Cardiac muscle cell (in vitro differentiated cells and primary cell): Measurements from ENCODE around the gene PC. TPM values are rescaled to one million over a fixed set of nuclear protein-coding genes. Genes with fewer than 3 reads are reported as not detected.
A peak's percentile ranks its signal among the peaks of the same experiment; 100 is the strongest.

Source experiments
- DNase-seq, 2 donors: peaks; one replicate each; pipeline versions ENCODE4 v3.0.0 to v3.0.0-alpha.2; 2010 to 2017; ENCODE audit warnings: low read depth in 1 of 2, low spot score in 1 of 2
- H3K27ac ChIP-seq: fragments of 200-600 bp; sonication (generic); 2 replicates; pipeline ENCODE4 v1.5.1; 2016
- H3K27me3 ChIP-seq: fragments of 200-600 bp; sonication (generic); 2 replicates; pipeline ENCODE4 v1.6.0; 2016; ENCODE audit warnings: control low read depth
- H3K36me3 ChIP-seq: fragments of 200-600 bp; sonication (generic); 2 replicates; pipeline ENCODE4 v1.5.1; 2016; ENCODE audit warnings: control low read depth
- H3K4me1 ChIP-seq: fragments of 200-600 bp; sonication (generic); 2 replicates; pipeline ENCODE4 v1.8.1; 2017; ENCODE audit warnings: low read depth, mild to moderate bottlenecking, mixed run types
- H3K4me3 ChIP-seq: fragments of 200-600 bp; sonication (generic); 2 replicates; pipeline ENCODE4 v1.5.1; 2016; ENCODE audit warnings: mild to moderate bottlenecking
- H3K9me3 ChIP-seq: fragments of 200-600 bp; sonication (generic); 2 replicates; pipeline ENCODE4 v1.5.1; 2017; ENCODE audit warnings: low read depth, mild to moderate bottlenecking, control low read depth
- polyA plus RNA-seq: library from polyadenylated mRNA; unstranded; fragments of >200 nt; fragmentation: Nextera tagmentation; extraction: Ambion mirVana; gene quantifications from 2 replicates; pipeline ENCODE4 v1.2.1, GENCODE V29; 2016
- total RNA-seq: library from RNA; depleted of rRNA; stranded (reverse); fragments of >200 nt; gene quantifications from 2 replicates; pipeline ENCODE4 v1.2.3, GENCODE V29; 2016
- TF ChIP-seq, protein P1 (sequence below): IDR thresholded peaks from 2 replicates; pipeline ENCODE4 v1.5.1; 2012; ENCODE audit warnings: low read depth, mild to moderate bottlenecking, low read length

PC gene
- total and polyA plus RNA-seq, 2 experiments from 2014 or later = 20.5 to 30.7 TPM

DNA sequence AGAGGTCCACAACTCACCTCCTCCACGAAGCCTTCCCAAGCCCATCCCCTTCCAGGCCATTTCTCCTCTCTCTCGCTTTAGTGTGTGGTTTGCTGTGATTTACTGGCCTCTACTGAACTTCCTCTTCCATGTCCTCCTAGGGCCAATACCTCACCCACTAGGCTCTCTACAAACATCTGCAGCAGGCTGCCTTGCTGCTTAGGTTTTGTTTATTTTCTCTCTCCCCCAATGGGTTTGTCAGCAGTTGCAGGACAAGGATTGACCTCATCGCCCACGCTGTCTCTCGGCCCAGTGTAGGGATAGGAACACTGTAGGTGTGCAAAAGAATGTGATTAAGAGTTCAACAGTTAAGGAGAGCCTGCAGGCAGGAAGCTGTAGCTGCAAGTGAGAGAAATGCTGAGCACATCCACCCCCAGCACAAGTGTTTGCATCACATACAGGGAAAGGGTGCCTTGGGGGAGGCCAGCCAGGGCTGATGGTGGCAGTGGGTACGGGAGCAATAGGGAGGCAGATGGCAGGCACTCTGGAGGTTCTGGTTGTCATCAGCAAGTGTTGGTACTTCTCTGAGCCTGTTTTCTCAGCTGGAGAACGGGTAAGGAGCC is 1.4 kb downstream of the PC start:
- peak; percentile 28 to 66 for DNase-seq
- Histone ChIP-seq H3K9me3 (no peaks in the 10 kb centered on the region), H3K4me3 (no peak overlapping the region), H3K36me3 (no peaks in the 10 kb centered on the region), H3K27me3 (no peaks in the 10 kb centered on the region), H3K4me1 (peaks cover 7% of the 10 kb centered on the region), H3K27ac (no peak overlapping the region)
- TF ChIP-seq, protein P1, sequence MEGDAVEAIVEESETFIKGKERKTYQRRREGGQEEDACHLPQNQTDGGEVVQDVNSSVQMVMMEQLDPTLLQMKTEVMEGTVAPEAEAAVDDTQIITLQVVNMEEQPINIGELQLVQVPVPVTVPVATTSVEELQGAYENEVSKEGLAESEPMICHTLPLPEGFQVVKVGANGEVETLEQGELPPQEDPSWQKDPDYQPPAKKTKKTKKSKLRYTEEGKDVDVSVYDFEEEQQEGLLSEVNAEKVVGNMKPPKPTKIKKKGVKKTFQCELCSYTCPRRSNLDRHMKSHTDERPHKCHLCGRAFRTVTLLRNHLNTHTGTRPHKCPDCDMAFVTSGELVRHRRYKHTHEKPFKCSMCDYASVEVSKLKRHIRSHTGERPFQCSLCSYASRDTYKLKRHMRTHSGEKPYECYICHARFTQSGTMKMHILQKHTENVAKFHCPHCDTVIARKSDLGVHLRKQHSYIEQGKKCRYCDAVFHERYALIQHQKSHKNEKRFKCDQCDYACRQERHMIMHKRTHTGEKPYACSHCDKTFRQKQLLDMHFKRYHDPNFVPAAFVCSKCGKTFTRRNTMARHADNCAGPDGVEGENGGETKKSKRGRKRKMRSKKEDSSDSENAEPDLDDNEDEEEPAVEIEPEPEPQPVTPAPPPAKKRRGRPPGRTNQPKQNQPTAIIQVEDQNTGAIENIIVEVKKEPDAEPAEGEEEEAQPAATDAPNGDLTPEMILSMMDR = peak; percentile 29

DNA sequence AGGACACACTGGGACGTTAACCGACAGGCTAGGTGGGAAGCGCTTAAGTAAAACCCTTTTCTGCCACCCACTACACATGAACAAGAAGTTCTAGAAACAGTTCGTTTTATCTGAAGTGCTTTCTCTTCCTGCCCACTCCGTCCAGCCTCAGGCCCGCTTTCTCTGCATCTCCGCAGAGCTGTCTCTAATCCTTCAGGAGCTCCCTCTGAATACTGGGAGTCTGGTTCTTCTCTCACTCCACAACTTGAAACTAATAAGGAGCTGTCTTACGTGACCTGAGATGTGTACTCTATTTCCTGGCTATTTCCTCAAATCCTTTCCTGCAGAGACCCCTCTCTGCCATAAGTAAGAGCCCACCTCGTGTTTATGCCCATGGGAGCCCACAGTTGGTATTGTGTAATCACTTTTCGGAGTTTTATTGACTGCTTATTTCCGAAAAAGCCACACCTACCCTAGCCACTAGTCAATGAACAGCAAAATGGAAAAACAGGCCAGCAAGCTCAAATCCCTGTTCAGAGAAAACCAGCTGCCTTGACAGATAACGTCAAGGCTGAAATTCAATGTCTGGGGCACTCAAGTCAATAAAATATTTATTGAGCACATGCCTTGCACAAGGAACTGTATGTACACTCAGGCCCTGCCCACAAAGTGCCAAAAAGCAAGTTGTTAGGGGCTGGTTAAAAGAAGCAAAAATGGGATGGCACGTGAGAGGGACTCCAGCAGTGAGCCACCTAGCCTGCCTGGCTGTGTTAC is 4.9 kb downstream of the PC start:
- Histone ChIP-seq H3K4me1 (no peaks in the 10 kb centered on the region), H3K27ac (peak overlapping the region; percentile 30), H3K9me3 (no peaks in the 10 kb centered on the region), H3K36me3 (no peaks in the 10 kb centered on the region), H3K4me3 (no peak overlapping the region), H3K27me3 (no peaks in the 10 kb centered on the region)
- no peak for DNase-seq
- TF ChIP-seq, protein P1 = no peak

DNA sequence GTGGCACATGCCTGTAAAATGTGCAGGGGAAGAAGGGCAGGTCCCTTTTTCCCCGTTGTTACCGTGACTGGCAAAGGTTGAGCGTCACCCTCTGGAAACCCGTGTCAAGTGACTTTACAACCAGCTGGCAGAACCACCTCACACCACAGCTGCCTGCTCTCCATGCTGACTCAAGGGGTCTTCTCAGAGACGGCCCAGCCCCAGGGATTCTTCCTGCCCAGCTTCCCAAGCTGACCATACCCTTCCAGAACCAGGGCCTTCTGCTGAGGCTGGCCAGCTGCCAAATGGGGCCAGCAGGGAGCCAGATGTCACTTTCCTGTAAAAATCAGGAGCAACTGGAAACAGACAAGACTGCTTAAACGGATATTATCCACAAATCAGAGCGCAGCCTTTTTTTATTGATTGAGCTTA is 6.3 kb downstream of the PC start:
- Histone ChIP-seq H3K36me3 (no peaks in the 10 kb centered on the region), H3K27ac (peak overlapping the region; percentile 18)

DNA sequence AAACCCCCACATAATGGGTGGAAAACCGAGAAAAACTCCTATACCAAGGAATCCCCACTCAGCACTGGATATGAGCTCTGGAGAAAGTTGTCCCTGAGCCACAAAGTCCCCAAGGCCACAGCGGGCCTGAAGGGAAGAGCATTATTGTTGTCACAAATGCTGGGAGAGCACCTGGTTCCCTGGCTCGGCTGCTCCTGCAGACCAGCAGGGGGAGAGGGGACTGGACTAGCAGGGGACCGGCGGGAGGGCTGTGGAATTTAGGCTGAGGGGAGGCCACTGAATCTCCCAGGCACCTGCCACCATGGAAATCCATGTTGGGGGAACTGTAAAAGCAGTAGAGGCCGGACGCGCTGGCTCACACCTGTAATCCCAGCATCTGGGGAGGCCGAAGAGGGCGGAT is 7.0 kb downstream of the PC start:
- DNase-seq = no peak
- no peaks in the 10 kb centered on the region for H3K4me1 ChIP-seq

More for the DNA sequence above, 6.3 kb downstream of the PC start:
- TF ChIP-seq, protein P1 = no peak
- no peaks in the 10 kb centered on the region for H3K4me1 ChIP-seq
- no peaks in the 10 kb centered on the region for H3K27me3 ChIP-seq
- DNase-seq = peak; percentile 45 to 48
- no peak overlapping the region for H3K4me3 ChIP-seq
- no peaks in the 10 kb centered on the region for H3K9me3 ChIP-seq

DNA sequence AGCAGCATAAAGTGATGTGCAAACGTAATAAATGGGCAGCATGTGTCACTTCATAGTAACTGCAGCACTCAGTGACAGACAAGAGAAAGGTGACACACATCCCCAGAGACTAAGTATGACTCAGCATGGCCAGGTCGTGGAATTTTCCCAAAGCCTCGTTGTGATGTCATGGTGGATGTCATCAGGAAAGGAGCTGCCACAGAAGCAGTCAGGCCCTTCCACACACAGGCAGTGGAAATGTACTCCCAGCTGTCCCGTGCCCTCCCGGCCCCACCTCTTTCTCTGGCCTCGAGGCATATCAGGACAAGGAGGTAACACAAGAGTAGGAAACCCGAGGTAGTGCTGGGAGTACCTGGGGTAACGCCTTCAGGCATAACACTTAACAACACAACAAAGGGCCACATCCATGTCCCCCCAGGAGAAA is 8.1 kb downstream of the PC start:
- peak in 1 of 2 donors; percentile 63 for DNase-seq
- H3K27me3 ChIP-seq = no peaks in the 10 kb centered on the region
- no peaks in the 10 kb centered on the region for H3K36me3 ChIP-seq
- TF ChIP-seq, protein P1 = no peak
- H3K9me3 ChIP-seq = no peaks in the 10 kb centered on the region
- H3K4me3 ChIP-seq = no peak overlapping the region
- H3K27ac ChIP-seq = no peak overlapping the region
- no peaks in the 10 kb centered on the region for H3K4me1 ChIP-seq

More for the DNA sequence above, 7.0 kb downstream of the PC start:
- Histone ChIP-seq H3K36me3 (no peaks in the 10 kb centered on the region), H3K27ac (no peak overlapping the region), H3K9me3 (no peaks in the 10 kb centered on the region), H3K27me3 (no peaks in the 10 kb centered on the region), H3K4me3 (no peak overlapping the region)
- TF ChIP-seq, protein P1 = no peak
